ENCODE results near the gene SYTL3.

DNA sequence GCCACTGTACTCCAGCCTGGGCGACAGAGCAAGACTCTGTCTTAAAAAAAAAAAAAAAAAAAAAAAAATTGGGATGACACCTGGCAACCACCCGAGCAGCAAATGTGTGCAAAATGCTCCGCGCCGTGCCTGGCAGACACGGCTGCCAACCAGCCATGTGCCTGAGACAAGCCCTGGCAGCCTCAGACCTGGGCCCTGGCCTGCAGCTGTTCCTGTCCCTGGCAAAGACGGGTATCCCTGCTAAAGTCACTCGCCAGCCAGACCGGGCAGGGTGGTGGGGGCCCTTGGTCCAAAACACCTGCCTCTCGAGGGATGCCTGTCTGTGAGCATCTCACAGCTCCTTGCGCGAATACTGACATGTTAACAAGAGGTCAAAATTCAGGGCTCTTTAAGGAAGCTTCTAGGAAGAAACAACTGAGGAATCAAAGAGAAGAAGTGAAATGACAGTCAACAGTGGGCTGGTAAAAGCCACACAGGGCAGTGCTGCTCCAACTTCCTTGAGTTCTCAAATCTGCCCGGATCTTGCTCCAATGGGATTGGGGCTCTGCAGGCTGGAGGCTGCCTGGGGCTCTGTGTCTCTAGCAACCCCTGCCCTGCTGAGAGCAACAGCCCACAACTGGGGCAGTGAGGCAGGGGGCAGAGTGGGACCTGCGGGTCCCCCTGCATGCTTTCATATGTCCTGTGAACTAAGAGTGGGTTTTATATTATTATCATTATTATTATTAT lies 53.4 kb downstream of the SYTL3 start:
- TF ChIP-seq, protein P1, sequence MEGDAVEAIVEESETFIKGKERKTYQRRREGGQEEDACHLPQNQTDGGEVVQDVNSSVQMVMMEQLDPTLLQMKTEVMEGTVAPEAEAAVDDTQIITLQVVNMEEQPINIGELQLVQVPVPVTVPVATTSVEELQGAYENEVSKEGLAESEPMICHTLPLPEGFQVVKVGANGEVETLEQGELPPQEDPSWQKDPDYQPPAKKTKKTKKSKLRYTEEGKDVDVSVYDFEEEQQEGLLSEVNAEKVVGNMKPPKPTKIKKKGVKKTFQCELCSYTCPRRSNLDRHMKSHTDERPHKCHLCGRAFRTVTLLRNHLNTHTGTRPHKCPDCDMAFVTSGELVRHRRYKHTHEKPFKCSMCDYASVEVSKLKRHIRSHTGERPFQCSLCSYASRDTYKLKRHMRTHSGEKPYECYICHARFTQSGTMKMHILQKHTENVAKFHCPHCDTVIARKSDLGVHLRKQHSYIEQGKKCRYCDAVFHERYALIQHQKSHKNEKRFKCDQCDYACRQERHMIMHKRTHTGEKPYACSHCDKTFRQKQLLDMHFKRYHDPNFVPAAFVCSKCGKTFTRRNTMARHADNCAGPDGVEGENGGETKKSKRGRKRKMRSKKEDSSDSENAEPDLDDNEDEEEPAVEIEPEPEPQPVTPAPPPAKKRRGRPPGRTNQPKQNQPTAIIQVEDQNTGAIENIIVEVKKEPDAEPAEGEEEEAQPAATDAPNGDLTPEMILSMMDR (IDR thresholded peaks at IDR 0.05) = no peak
- no peak for TF ChIP-seq POLR2A (IDR thresholded peaks at IDR 0.05)
- TF ChIP-seq POLR2AphosphoS5 (IDR thresholded peaks at IDR 0.05) = no peak

Measured in upper lobe of left lung (tissue), 4 donors.